Hepatocyte (in vitro differentiated cells): ENCODE measurements around the gene ANO7.

Experiments
- CTCF ChIP-seq: fragments of 200-600 bp; sonication (generic); IDR thresholded peaks from 2 replicates; pipeline ENCODE4 v1.5.1; 2016; ENCODE audit warnings: antibody characterized with exemption, mild to moderate bottlenecking; ENCODE audit not compliant: poor library complexity
- EZH2 ChIP-seq: fragments of 200-600 bp; sonication (generic); IDR thresholded peaks from 2 replicates; pipeline ENCODE4 v1.6.1; 2016; ENCODE audit warnings: antibody characterized with exemption, mild to moderate bottlenecking, borderline replicate concordance
- EZH2phosphoT487 ChIP-seq: fragments of 200-600 bp; sonication (generic); IDR thresholded peaks from one replicate; pipeline ENCODE4 v1.6.1; 2018; ENCODE audit warnings: antibody characterized with exemption, mild to moderate bottlenecking, low read depth, moderate library complexity; ENCODE audit not compliant: unreplicated experiment, severe bottlenecking

- TF ChIP-seq CTCF (no peak), EZH2 (no peak), EZH2phosphoT487 (no peak)
Measured at GRCh38 chr2:241173557-241173956, 14.9 kb upstream of the ANO7 start.
